Fibroblast of skin of left biceps (primary cell): ENCODE data around the gene CIBAR2.

ENCODE experiments used
- DNase-seq, 2 experiments: peaks; one replicate each; pipeline ENCODE4 v3.0.0-alpha.2; 2013; ENCODE audit warnings: low read depth in 2 of 2

CIBAR2 gene

GRCh38 chr16:85083051-85083639 lies 29.1 kb downstream of the CIBAR2 start:
- DNase-seq = no peak

GRCh38 chr16:85082173-85083050 lies 29.9 kb downstream of the CIBAR2 start:
- DNase-seq = no peak

- DNase-seq = no peak
These were observed 30.5 kb downstream of the CIBAR2 start for GRCh38 chr16:85081765-85082164.

- DNase-seq = no peak
These were observed 31.2 kb downstream of the CIBAR2 start for GRCh38 chr16:85081038-85081437.

GRCh38 chr16:85079785-85080570 lies 32.3 kb downstream of the CIBAR2 start:
- DNase-seq = no peak

- DNase-seq = no peak
These were observed 33.3 kb downstream of the CIBAR2 start for GRCh38 chr16:85078952-85079351.

- DNase-seq = no peak
These were observed 34.0 kb downstream of the CIBAR2 start for GRCh38 chr16:85078226-85078625.

GRCh38 chr16:85077576-85078125 lies 34.6 kb downstream of the CIBAR2 start:
- no peak for DNase-seq

GRCh38 chr16:85077039-85077438 lies 35.2 kb downstream of the CIBAR2 start:
- DNase-seq = no peak

- DNase-seq = no peak
These were observed 36.9 kb downstream of the CIBAR2 start for GRCh38 chr16:85075236-85075924.

GRCh38 chr16:85074225-85074914 lies 37.9 kb downstream of the CIBAR2 start:
- DNase-seq = no peak

- DNase-seq = no peak
These were observed 39.3 kb downstream of the CIBAR2 start for GRCh38 chr16:85072947-85073346.

GRCh38 chr16:85072076-85072860 lies 40.0 kb downstream of the CIBAR2 start:
- DNase-seq = no peak

- DNase-seq = no peak
These were observed 43.1 kb downstream of the CIBAR2 start for GRCh38 chr16:85069171-85069570.

- DNase-seq = no peak
These were observed 43.5 kb downstream of the CIBAR2 start for GRCh38 chr16:85068746-85069145.

- DNase-seq = no peak
These were observed 44.8 kb downstream of the CIBAR2 start for GRCh38 chr16:85067426-85067825.

- DNase-seq = no peak
These were observed 45.2 kb downstream of the CIBAR2 start for GRCh38 chr16:85067024-85067423.

- no peak for DNase-seq
These were observed 45.9 kb downstream of the CIBAR2 start for GRCh38 chr16:85066346-85066885.

GRCh38 chr16:85065099-85065498 lies 47.2 kb downstream of the CIBAR2 start:
- no peak for DNase-seq

- DNase-seq = no peak
These were observed 48.1 kb downstream of the CIBAR2 start for GRCh38 chr16:85064186-85064585.
